A549 (cell line): ENCODE results near the gene SLC35A1. TPM values are rescaled to one million over a fixed set of nuclear protein-coding genes. Genes with fewer than 3 reads are reported as not detected.
"Not testable (repeated sequence)": the region's sequence is repeated elsewhere in the genome, so short reads cannot be mapped to it uniquely, and the experiment has no call there.

Source experiments
- ATAC-seq, 2 experiments: fragments of 200-7000 bp in 1 of 2; fragments of >200 bp in 1 of 2; cut with Nextera tagmentation in 1 of 2; cut with Tn5 transposase in 1 of 2; 3 replicates each; pipeline versions ENCODE4 v1.8.0 to v1.9.1; 2018 to 2020; ENCODE audit warnings: mild to moderate bottlenecking in 1 of 2, moderate library complexity in 1 of 2
- CTCF ChIA-PET: fragments of 300-600 bp; sonication (Branson Sonifier 250); formaldehyde crosslinking; extraction: SDS; loops from one replicate; lab custom pipeline; 2021; ENCODE audit warnings: antibody characterized with exemption, inconsistent platforms; lab: Yijun Ruan, JAX
- POLR2A ChIA-PET: fragments of 350-600 bp; formaldehyde crosslinking; extraction: SDS; loops from one replicate; lab custom pipeline; 2021; ENCODE audit warnings: antibody characterized with exemption, inconsistent platforms; lab: Yijun Ruan, JAX
- DNase-seq, 2 experiments: peaks; one replicate each; pipeline versions ENCODE4 v3.0.0 to v3.0.0-alpha.2; 2011 to 2016; ENCODE audit warnings: low read depth in 1 of 2, low spot score in 1 of 2
- FAIRE-seq: peaks from 2 replicates; lab custom pipeline; 2011; peaks lifted over from hg19 to GRCh38; lab: Jason Lieb, UNC
- H3K27ac ChIP-seq, 2 experiments: fragments of >200 bp; sonication (Bioruptor Twin); formaldehyde crosslinking; 3 replicates each; pipeline ENCODE4 v1.5.1; 2016 to 2017
- H3K4me1 ChIP-seq: fragments of >200 bp; sonication (Bioruptor Twin); formaldehyde crosslinking; 3 replicates; pipeline ENCODE4 v1.6.1; 2016
- H3K4me2 ChIP-seq: fragments of >200 bp; sonication (Bioruptor Twin); formaldehyde crosslinking; 3 replicates; pipeline ENCODE4 v1.6.1; 2016
- H3K4me3 ChIP-seq: fragments of >200 bp; sonication (Bioruptor Twin); formaldehyde crosslinking; 3 replicates; pipeline ENCODE4 v1.5.1; 2016
- H3K9me3 ChIP-seq: fragments of >200 bp; sonication (Bioruptor Twin); formaldehyde crosslinking; 3 replicates; pipeline ENCODE4 v1.6.1; 2016
- BHLHE40 ChIP-seq: IDR thresholded peaks from 2 replicates; pipeline ENCODE4 v1.6.1; 2012; ENCODE audit warnings: low read depth, low read length, inconsistent platforms
- CBX2 ChIP-seq: fragments of 200-600 bp; sonication (generic); IDR thresholded peaks from 2 replicates; pipeline ENCODE4 v1.6.1; 2016; ENCODE audit warnings: low read depth, mild to moderate bottlenecking, borderline replicate concordance
- CBX8 ChIP-seq: fragments of 200-600 bp; sonication (generic); IDR thresholded peaks from 2 replicates; pipeline ENCODE4 v1.6.1; 2016
- CEBPB ChIP-seq, 2 experiments: fragments of >200 bp in 1 of 2; sonication (Bioruptor Twin) in 1 of 2; formaldehyde crosslinking in 1 of 2; IDR thresholded peaks; 2 replicates each; pipeline ENCODE4 v1.6.1; 2012 to 2016
- CHD2 ChIP-seq: fragments of 150-350 bp; IDR thresholded peaks from 2 replicates; pipeline ENCODE4 v1.6.1; 2014; ENCODE audit warnings: low read length; ENCODE audit not compliant: partially characterized antibody
- EHF ChIP-seq: fragments of 250-450 bp; sonication (Bioruptor Pico); IDR thresholded peaks from 2 replicates; pipeline ENCODE4 v1.5.0; 2020; ENCODE audit warnings: mild to moderate bottlenecking
- ESRRA ChIP-seq: fragments of 150-350 bp; IDR thresholded peaks from 2 replicates; pipeline ENCODE4 v1.6.1; 2014; ENCODE audit warnings: mild to moderate bottlenecking, low read length, borderline replicate concordance
- HDAC2 ChIP-seq: fragments of 200-600 bp; sonication (generic); IDR thresholded peaks from 2 replicates; pipeline ENCODE4 v1.6.1; 2016
- HOXA7 ChIP-seq: fragments of 250-450 bp; sonication (Bioruptor Pico); IDR thresholded peaks from 2 replicates; pipeline ENCODE4 v1.5.0; 2020; ENCODE audit warnings: mild to moderate bottlenecking, moderate library complexity
- HOXB13 ChIP-seq: fragments of 250-450 bp; sonication (Bioruptor Pico); IDR thresholded peaks from 2 replicates; pipeline ENCODE4 v1.5.0; 2020; ENCODE audit warnings: low read depth, mild to moderate bottlenecking, moderate library complexity
- HOXB5 ChIP-seq: fragments of 250-450 bp; sonication (Bioruptor Pico); IDR thresholded peaks from 2 replicates; pipeline ENCODE4 v1.5.0; 2020; ENCODE audit warnings: mild to moderate bottlenecking, moderate library complexity
- JUN ChIP-seq, 2 experiments: fragments of >200 bp; sonication (Bioruptor Twin); formaldehyde crosslinking; IDR thresholded peaks; 2 replicates in 1 of 2; 3 replicates in 1 of 2; pipeline ENCODE4 v1.6.1; 2016 to 2017
- KDM5A ChIP-seq: fragments of 200-600 bp; sonication (generic); IDR thresholded peaks from 2 replicates; pipeline ENCODE4 v1.6.1; 2016; ENCODE audit warnings: antibody characterized with exemption, mild to moderate bottlenecking
- MYC ChIP-seq: IDR thresholded peaks from 2 replicates; pipeline ENCODE4 v1.6.1; 2012; ENCODE audit warnings: mild to moderate bottlenecking, inconsistent platforms, low read length, improper control_type of control experiment, borderline replicate concordance
- NFE2L2 ChIP-seq: fragments of 150-350 bp; conservative IDR thresholded peaks from 2 replicates; pipeline ENCODE4 v1.6.1; 2014; ENCODE audit warnings: low read length
- NPAS2 ChIP-seq: fragments of 250-450 bp; sonication (Bioruptor Pico); IDR thresholded peaks from 2 replicates; pipeline ENCODE4 v1.8.0; 2022; ENCODE audit warnings: mild to moderate bottlenecking, moderate library complexity, borderline replicate concordance
- RFX5 ChIP-seq: fragments of 450-650 bp; IDR thresholded peaks from 2 replicates; pipeline ENCODE4 v1.7.1; 2014; ENCODE audit warnings: antibody characterized with exemption, mild to moderate bottlenecking, moderate library complexity
- SREBF2 ChIP-seq: fragments of 450-650 bp; IDR thresholded peaks from 2 replicates; pipeline ENCODE4 v1.6.1; 2014; ENCODE audit warnings: mild to moderate bottlenecking, moderate library complexity
- TP53 ChIP-seq: fragments of 250-450 bp; sonication (Bioruptor Pico); IDR thresholded peaks from 2 replicates; pipeline ENCODE4 v1.5.0; 2021; ENCODE audit warnings: mild to moderate bottlenecking, moderate library complexity
- ZFP36 ChIP-seq: fragments of 450-650 bp; IDR thresholded peaks from 2 replicates; pipeline ENCODE4 v1.6.1; 2014; ENCODE audit warnings: borderline replicate concordance; ENCODE audit not compliant: partially characterized antibody
- WGBS: methylation state at CpG from one replicate; pipeline ENCODE4 v1.1.6; 2017; ENCODE audit errors: missing lambda C conversion rate; 5-methylcytosine and 5-hydroxymethylcytosine counted together
- polyA plus RNA-seq, 4 experiments: library from polyadenylated mRNA; depleted of rRNA in 3 of 4; stranded (reverse); fragments of >200 nt; fragmentation: RNase III in 1 of 4; extraction: RNeasy Plus Mini Kit Qiagen cat#74134 plus additional on column Dnase treatment in 1 of 4; gene quantifications; 2 replicates in 3 of 4; 3 replicates in 1 of 4; pipeline ENCODE4 v1.2.3, GENCODE V29; 2011 to 2017
- TF ChIP-seq, protein P1 (sequence below): fragments of 450-650 bp; IDR thresholded peaks from 2 replicates; pipeline ENCODE4 v1.6.1; 2014; ENCODE audit warnings: antibody characterized with exemption
- TF ChIP-seq, protein P2 (sequence below): fragments of 150-350 bp; IDR thresholded peaks from 2 replicates; pipeline ENCODE4 v1.6.1; 2014; ENCODE audit warnings: low read depth, mild to moderate bottlenecking, low read length
- TF ChIP-seq, protein P3 (sequence below): fragments of 200-600 bp; sonication (generic); IDR thresholded peaks from 2 replicates; pipeline ENCODE4 v1.6.1; 2016; ENCODE audit warnings: antibody characterized with exemption, mild to moderate bottlenecking, moderate library complexity

Gene SLC35A1
- polyA plus RNA-seq, 2 of the 4 experiments (the other 2 are of a cell fraction) = 13.5 to 23.7 TPM

DNA sequence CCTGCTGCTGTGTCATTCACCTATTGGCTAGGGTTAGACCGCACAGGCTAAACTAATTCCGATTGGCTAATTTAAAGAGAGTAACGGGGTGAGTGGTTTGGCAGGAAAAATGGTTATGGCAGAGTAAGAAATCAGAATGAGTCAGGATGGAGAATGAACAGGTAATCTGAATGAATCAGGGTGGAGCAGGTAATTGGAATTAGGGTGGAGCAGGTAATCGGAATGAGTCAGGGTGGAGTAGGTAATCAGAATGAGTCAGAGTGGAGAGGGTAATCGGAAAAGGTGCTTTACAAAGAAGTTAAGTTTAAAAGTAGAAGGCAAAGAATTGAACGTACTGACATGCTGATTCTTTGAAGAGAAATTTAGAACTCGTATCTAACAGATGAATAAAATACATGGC lies 11.7 kb downstream of the SLC35A1 start:
- Histone ChIP-seq H3K27ac (no peak overlapping the region), H3K4me3 (no peak overlapping the region), H3K4me1 (no peaks in the 10 kb centered on the region), H3K9me3 (no peaks in the 10 kb centered on the region), H3K4me2 (no peak overlapping the region)
- 90% methylated on average over 7 of the region's 7 CpGs for WGBS
- TF ChIP-seq ZFP36 = no peak
- TF ChIP-seq CBX8 = no peak
- TF ChIP-seq, protein P1, sequence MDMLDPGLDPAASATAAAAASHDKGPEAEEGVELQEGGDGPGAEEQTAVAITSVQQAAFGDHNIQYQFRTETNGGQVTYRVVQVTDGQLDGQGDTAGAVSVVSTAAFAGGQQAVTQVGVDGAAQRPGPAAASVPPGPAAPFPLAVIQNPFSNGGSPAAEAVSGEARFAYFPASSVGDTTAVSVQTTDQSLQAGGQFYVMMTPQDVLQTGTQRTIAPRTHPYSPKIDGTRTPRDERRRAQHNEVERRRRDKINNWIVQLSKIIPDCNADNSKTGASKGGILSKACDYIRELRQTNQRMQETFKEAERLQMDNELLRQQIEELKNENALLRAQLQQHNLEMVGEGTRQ = no peak
- no peak for TF ChIP-seq CHD2
- TF ChIP-seq TP53 (CRISPR knock-in tag) = no peak
- TF ChIP-seq, protein P2, sequence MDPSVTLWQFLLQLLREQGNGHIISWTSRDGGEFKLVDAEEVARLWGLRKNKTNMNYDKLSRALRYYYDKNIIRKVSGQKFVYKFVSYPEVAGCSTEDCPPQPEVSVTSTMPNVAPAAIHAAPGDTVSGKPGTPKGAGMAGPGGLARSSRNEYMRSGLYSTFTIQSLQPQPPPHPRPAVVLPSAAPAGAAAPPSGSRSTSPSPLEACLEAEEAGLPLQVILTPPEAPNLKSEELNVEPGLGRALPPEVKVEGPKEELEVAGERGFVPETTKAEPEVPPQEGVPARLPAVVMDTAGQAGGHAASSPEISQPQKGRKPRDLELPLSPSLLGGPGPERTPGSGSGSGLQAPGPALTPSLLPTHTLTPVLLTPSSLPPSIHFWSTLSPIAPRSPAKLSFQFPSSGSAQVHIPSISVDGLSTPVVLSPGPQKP = no peak
- TF ChIP-seq RFX5 = no peak
- no peak for TF ChIP-seq CEBPB (IDR thresholded peaks at IDR 0.05)
- TF ChIP-seq MYC = no peak
- TF ChIP-seq NPAS2 (CRISPR knock-in tag) = no peak
- no peak for TF ChIP-seq HOXB13
- TF ChIP-seq SREBF2 = no peak
- TF ChIP-seq EHF = no peak
- TF ChIP-seq CBX2 = no peak
- no peak for TF ChIP-seq NFE2L2
- TF ChIP-seq ESRRA = no peak
- TF ChIP-seq HOXA7 (CRISPR knock-in tag) = no peak
- no peak for ATAC-seq
- no peak for FAIRE-seq
- POLR2A ChIA-PET = no interaction called here
- CTCF ChIA-PET = no interaction called here
- no peak for DNase-seq

DNA sequence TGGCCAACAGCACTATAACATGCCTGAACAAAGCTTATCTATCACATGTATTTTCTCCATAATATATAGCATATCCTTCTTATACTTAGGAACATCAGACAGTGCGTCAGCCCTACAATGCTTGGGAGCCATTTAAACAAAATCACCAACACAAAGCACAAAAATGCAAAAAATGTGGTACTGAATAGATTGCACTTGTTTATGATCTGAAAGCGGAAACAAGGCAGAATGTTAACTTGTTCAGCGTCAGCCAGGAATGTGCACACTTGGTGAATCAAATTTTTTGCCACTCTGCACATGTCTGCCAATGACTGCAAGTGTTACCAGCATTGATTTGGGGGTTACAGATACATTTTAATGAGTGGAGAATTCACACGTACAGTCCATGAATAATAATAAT lies 14.8 kb downstream of the SLC35A1 start:
- H3K4me2 ChIP-seq = no peak overlapping the region
- no peaks in the 10 kb centered on the region for H3K9me3 ChIP-seq
- ATAC-seq (no peak), DNase-seq (no peak), FAIRE-seq (no peak)
- POLR2A ChIA-PET = no interaction called here
- no peak overlapping the region for H3K27ac ChIP-seq
- CTCF ChIA-PET = no interaction called here
- H3K4me3 ChIP-seq = no peak overlapping the region
- WGBS = 94% methylated on average over 4 of the region's 4 CpGs
- no peaks in the 10 kb centered on the region for H3K4me1 ChIP-seq
- TF ChIP-seq TP53 (CRISPR knock-in tag) (no peak), KDM5A (no peak), JUN (IDR thresholded peaks at IDR 0.05) (no peak), CBX2 (no peak), HOXB5 (CRISPR knock-in tag) (no peak), HDAC2 (no peak), BHLHE40 (no peak)
- TF ChIP-seq, protein P3, sequence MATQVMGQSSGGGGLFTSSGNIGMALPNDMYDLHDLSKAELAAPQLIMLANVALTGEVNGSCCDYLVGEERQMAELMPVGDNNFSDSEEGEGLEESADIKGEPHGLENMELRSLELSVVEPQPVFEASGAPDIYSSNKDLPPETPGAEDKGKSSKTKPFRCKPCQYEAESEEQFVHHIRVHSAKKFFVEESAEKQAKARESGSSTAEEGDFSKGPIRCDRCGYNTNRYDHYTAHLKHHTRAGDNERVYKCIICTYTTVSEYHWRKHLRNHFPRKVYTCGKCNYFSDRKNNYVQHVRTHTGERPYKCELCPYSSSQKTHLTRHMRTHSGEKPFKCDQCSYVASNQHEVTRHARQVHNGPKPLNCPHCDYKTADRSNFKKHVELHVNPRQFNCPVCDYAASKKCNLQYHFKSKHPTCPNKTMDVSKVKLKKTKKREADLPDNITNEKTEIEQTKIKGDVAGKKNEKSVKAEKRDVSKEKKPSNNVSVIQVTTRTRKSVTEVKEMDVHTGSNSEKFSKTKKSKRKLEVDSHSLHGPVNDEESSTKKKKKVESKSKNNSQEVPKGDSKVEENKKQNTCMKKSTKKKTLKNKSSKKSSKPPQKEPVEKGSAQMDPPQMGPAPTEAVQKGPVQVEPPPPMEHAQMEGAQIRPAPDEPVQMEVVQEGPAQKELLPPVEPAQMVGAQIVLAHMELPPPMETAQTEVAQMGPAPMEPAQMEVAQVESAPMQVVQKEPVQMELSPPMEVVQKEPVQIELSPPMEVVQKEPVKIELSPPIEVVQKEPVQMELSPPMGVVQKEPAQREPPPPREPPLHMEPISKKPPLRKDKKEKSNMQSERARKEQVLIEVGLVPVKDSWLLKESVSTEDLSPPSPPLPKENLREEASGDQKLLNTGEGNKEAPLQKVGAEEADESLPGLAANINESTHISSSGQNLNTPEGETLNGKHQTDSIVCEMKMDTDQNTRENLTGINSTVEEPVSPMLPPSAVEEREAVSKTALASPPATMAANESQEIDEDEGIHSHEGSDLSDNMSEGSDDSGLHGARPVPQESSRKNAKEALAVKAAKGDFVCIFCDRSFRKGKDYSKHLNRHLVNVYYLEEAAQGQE = no peak
- TF ChIP-seq, all 56 proteins: peak for 0

DNA sequence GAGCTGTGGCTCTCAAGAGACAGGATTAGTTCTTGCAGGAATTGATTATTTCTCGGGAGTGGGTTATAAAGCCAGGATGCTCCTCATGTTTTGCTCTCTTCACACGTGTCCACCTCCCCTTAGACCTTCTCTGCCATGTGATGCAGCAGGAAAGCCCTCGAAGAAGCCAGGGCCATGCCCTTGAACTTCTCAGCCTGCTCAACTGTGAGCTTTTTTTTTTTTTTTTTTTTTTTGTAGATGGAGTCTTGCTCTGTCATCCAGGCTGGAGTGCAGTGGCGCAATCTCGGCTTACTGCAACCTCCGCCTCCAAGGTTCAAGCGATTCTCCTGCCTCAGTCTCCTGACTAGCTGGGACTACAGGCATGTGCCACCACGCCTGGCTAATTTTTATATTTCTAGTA lies 16.6 kb downstream of the SLC35A1 start:
- FAIRE-seq, H3K4me1 ChIP-seq, ATAC-seq, H3K4me3 ChIP-seq, DNase-seq, H3K4me2 ChIP-seq, POLR2A ChIA-PET, H3K27ac ChIP-seq, H3K9me3 ChIP-seq: not testable (repeated sequence)
- CTCF ChIA-PET = interaction anchor here (0.7 kb wide), 1 partner anchor 329 kb away, joined by 3 read pairs; no protein-coding TSS in a partner anchor
- 85% methylated on average over 4 of the region's 8 CpGs for WGBS
